HEK293 (cell line): ENCODE results near the gene GOLGA6C.

Experiments used
- ZNF202 ChIP-seq: fragments of 450-650 bp; formaldehyde crosslinking; IDR thresholded peaks from 2 replicates; pipeline ENCODE4 v1.5.1; 2016; ENCODE audit warnings: missing biosample characterization, missing genetic modification characterization, borderline replicate concordance
- TF ChIP-seq, protein P1 (sequence below): fragments of 450-650 bp; formaldehyde crosslinking; IDR thresholded peaks from 2 replicates; pipeline ENCODE4 v1.5.1; 2017; ENCODE audit warnings: missing biosample characterization, missing genetic modification characterization

DNA sequence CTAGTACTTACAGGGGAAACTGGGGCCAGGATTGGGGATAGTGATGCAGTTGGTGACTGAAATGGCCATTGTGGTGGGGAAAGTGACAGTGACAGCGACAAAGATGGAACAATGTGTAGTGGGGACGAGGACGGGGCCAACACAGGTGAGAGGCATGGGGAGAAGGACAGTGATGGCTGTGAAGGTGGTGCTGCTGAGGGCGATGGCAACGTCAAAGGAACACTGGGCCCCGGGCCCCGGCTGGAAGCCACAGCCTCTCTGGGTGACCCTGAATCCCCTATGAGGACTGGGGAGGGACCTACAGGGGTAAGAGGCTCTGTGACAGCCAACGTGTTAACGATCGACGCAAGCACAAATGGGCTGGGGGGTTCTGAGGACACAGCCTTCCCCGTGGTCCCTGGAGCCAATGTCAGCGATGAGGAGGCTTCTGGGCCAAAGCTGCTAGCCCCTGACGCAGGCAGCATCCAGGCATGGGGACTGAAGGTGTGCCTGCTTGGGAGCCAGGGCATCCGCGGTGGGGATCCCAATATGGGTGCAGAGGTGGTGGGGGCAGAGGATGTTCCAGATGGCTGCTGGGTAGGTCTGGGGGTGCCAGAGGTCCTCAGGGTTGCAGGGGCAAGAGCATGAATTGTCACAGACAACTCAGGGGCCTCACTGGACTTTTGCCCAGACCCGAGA lies 25.2 kb upstream of the GOLGA6C start:
- no peak for TF ChIP-seq ZNF202 (tag by site-specific recombination)
- TF ChIP-seq, protein P1, sequence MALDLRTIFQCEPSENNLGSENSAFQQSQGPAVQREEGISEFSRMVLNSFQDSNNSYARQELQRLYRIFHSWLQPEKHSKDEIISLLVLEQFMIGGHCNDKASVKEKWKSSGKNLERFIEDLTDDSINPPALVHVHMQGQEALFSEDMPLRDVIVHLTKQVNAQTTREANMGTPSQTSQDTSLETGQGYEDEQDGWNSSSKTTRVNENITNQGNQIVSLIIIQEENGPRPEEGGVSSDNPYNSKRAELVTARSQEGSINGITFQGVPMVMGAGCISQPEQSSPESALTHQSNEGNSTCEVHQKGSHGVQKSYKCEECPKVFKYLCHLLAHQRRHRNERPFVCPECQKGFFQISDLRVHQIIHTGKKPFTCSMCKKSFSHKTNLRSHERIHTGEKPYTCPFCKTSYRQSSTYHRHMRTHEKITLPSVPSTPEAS (tag by site-specific recombination), result no peak
